ENCODE results near the gene NDUFB6. TPM values are rescaled to one million over a fixed set of nuclear protein-coding genes. Genes with fewer than 3 reads are reported as not detected.
A peak's percentile ranks its signal among the peaks of the same experiment; 100 is the strongest.

The NDUFB6 gene
- total RNA-seq, 1 donor from 2014 or later, result 43.9 TPM

DNA sequence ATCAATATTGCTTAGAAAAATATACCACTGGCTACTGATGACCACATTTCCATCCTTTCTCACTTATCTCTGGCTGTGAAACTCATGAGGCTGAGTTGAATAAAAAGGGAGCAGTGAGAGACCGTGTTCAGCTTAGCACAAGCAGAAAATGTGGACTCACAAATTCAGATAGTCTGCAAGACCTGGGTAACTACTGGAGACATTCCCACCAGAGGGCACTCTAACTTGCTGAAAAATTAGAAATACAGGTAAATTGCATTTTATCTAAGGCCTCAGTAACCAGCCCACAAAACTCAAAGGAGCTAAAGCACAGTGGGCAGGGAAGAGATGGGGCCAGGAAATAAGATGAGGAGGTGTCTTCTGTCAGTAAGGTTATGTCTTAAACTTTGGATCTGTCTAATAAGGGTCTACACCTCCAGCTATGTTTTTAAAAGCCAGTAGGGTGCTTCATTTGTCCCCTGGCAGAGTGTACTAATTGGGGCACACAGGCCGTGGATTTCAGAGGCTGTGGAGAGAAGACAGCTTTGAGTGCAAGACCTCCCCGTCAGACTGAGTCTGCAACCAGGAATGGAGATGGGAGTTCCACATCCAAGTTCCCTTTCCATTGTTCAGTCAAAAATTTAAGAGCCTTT lies 8.7 kb upstream of the NDUFB6 start:
- H3K36me3 Mint-ChIP-seq (ENCODE audit: low read depth), result no peaks in the 10 kb centered on the region
- no peaks in the 10 kb centered on the region for H3K9me3 Mint-ChIP-seq
- peaks cover 27% of the 10 kb centered on the region for H3K27me3 Mint-ChIP-seq (ENCODE audit: low read depth)
- no peak overlapping the region for H3K4me3 Mint-ChIP-seq (ENCODE audit: low read depth)
- peaks cover 5% of the 10 kb centered on the region for H3K4me1 Mint-ChIP-seq (ENCODE audit: low read depth)
- H3K27ac Mint-ChIP-seq, result no peak overlapping the region
- no peak for DNase-seq (ENCODE audit: low spot score)
- intact Hi-C loops (cut with micrococcal nuclease), result loop anchor here (2.0 to 5.0 kb wide), 2 partner anchors 39 to 387 kb away; no protein-coding TSS in a partner anchor

- no peaks in the 10 kb centered on the region for H3K9me3 Mint-ChIP-seq
- H3K27ac Mint-ChIP-seq, result no peak overlapping the region
- H3K36me3 Mint-ChIP-seq (ENCODE audit: low read depth), result no peaks in the 10 kb centered on the region
- intact Hi-C loops (cut with micrococcal nuclease), result loop anchor here (2.0 to 5.0 kb wide), 2 partner anchors 38 to 388 kb away; no protein-coding TSS in a partner anchor
- peaks cover 7% of the 10 kb centered on the region for H3K4me1 Mint-ChIP-seq (ENCODE audit: low read depth)
- peaks cover 26% of the 10 kb centered on the region for H3K27me3 Mint-ChIP-seq (ENCODE audit: low read depth)
- no peak overlapping the region for H3K4me3 Mint-ChIP-seq (ENCODE audit: low read depth)
- no peak for DNase-seq (ENCODE audit: low spot score)
Observed at GRCh38 chr9:32580631-32581300, 7.8 kb upstream of the NDUFB6 start.

DNA sequence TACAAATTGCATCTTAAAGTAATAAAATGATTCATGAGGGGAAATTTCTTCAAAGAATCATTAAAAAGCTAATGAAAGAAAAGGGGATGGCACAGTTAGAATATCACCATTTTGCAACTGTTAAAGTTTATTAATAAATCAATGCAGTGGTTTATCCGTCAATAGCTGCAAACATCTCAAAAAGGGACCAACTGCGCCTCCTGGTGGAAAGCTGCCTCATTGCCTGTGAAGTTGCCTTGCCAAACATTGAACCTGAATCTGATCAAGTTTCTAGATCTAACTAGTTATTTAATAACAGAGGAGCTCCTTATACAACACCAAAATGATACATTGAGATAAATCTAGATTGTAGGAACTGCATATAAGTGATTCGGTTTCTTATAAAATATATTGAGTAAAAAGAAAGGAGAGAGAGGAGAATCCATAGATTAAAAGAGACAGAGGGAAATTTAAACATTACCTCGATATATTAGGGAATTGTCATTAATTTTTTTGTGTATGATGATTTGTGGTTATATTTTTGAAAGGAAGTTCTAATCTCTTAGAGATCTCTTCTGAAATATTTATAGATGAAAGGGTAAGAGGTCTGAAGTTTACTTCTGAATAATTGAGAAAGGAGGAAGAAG lies 6.9 kb upstream of the NDUFB6 start:
- Mint-ChIP-seq H3K4me1 (ENCODE audit: low read depth) (peaks cover 7% of the 10 kb centered on the region), H3K4me3 (ENCODE audit: low read depth) (no peak overlapping the region), H3K9me3 (no peaks in the 10 kb centered on the region), H3K36me3 (ENCODE audit: low read depth) (no peaks in the 10 kb centered on the region), H3K27me3 (ENCODE audit: low read depth) (peaks cover 23% of the 10 kb centered on the region), H3K27ac (no peak overlapping the region)
- intact Hi-C loops (cut with micrococcal nuclease), result loop anchor here (1.0 to 5.0 kb wide), 3 partner anchors 38 to 389 kb away; no protein-coding TSS in a partner anchor
- peak; percentile 53 for DNase-seq (ENCODE audit: low spot score)

DNA sequence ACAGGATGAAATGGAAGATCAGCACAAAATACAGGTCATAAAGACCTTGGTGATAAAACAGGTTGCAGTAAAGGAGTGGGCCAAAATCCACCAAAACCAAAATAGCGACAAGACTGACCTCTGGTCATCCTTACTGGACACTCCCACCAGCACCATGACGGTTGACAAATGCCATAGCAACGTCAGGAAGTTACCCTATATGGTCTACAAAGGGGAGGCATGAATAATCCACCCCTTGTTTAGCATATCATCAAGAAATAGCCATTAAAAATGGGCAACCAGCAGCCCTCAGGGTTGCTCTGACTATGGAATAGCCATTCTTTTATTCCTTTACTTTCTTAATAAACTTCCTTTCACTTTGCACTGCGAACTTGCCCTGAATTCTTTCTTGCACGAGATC lies 6.0 kb upstream of the NDUFB6 start:
- DNase-seq (ENCODE audit: low spot score), result no peak
- Mint-ChIP-seq H3K27ac (no peak overlapping the region), H3K27me3 (ENCODE audit: low read depth) (peaks cover 21% of the 10 kb centered on the region), H3K4me3 (ENCODE audit: low read depth) (no peak overlapping the region), H3K9me3 (no peaks in the 10 kb centered on the region), H3K36me3 (ENCODE audit: low read depth) (no peaks in the 10 kb centered on the region), H3K4me1 (ENCODE audit: low read depth) (peaks cover 7% of the 10 kb centered on the region)
- intact Hi-C loops (cut with micrococcal nuclease), result loop anchor here (1.0 kb wide), 1 partner anchor 200 kb away; no protein-coding TSS in a partner anchor

- H3K4me3 Mint-ChIP-seq (ENCODE audit: low read depth), result no peak overlapping the region
- peaks cover 21% of the 10 kb centered on the region for H3K27me3 Mint-ChIP-seq (ENCODE audit: low read depth)
- intact Hi-C loops (cut with micrococcal nuclease), result no loop called here
- H3K9me3 Mint-ChIP-seq, result no peaks in the 10 kb centered on the region
- no peak for DNase-seq (ENCODE audit: low spot score)
- H3K27ac Mint-ChIP-seq, result no peak overlapping the region
- H3K36me3 Mint-ChIP-seq (ENCODE audit: low read depth), result no peaks in the 10 kb centered on the region
- peaks cover 14% of the 10 kb centered on the region for H3K4me1 Mint-ChIP-seq (ENCODE audit: low read depth)
Observed at GRCh38 chr9:32577316-32577715, 4.4 kb upstream of the NDUFB6 start.

DNA sequence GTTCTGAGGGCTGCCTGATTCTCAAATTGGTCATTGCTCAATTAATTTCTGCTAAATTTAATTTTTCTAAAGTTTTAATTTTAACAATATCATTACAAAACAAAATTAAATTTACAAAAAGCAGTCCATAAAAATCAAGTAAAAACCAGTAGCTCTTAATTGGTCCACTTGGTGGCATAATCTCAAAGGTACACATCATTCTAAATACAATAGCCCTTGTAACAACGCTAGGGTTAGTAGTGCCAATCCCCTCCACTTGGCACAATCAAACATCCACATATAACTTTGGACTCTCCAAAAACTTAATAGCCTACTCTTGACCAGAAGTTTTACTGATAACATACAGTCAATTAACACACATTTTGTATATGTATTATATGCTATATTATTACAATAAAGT lies 1.9 kb upstream of the NDUFB6 start:
- Mint-ChIP-seq H3K27ac (no peak overlapping the region), H3K36me3 (ENCODE audit: low read depth) (peaks cover 5% of the 10 kb centered on the region), H3K4me3 (ENCODE audit: low read depth) (no peak overlapping the region), H3K9me3 (no peaks in the 10 kb centered on the region), H3K4me1 (ENCODE audit: low read depth) (peaks cover 22% of the 10 kb centered on the region), H3K27me3 (ENCODE audit: low read depth) (peaks cover 12% of the 10 kb centered on the region)
- intact Hi-C loops (cut with micrococcal nuclease), result no loop called here
- no peak for DNase-seq (ENCODE audit: low spot score)

DNA sequence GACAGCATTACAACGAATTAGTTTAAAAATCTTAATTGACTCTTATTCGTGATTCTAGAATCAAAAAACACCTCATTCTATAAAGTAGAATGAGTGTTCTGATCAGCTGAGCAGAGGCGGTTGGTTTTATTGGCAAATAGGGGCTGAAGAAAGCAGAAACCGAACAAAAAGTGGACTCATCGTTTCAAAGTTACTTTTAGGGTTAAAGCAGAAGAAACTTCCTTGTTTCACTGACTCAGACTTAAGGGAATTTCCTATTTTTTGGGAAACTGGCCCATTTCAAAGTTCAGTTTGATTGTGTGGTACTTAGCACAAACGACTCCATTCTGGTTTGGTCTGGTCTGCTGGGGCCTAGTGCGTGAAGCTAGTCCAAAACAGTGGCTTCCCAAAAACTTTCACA lies 862 bp upstream of the NDUFB6 start:
- no peaks in the 10 kb centered on the region for H3K9me3 Mint-ChIP-seq
- peak overlapping the region; percentile 97 for H3K27ac Mint-ChIP-seq
- no peak for DNase-seq (ENCODE audit: low spot score)
- H3K4me3 Mint-ChIP-seq (ENCODE audit: low read depth), result peak overlapping the region; percentile 97
- H3K27me3 Mint-ChIP-seq (ENCODE audit: low read depth), result peaks cover 11% of the 10 kb centered on the region
- peaks cover 23% of the 10 kb centered on the region for H3K4me1 Mint-ChIP-seq (ENCODE audit: low read depth)
- peaks cover 6% of the 10 kb centered on the region for H3K36me3 Mint-ChIP-seq (ENCODE audit: low read depth)
- intact Hi-C loops (cut with micrococcal nuclease), result no loop called here

DNA sequence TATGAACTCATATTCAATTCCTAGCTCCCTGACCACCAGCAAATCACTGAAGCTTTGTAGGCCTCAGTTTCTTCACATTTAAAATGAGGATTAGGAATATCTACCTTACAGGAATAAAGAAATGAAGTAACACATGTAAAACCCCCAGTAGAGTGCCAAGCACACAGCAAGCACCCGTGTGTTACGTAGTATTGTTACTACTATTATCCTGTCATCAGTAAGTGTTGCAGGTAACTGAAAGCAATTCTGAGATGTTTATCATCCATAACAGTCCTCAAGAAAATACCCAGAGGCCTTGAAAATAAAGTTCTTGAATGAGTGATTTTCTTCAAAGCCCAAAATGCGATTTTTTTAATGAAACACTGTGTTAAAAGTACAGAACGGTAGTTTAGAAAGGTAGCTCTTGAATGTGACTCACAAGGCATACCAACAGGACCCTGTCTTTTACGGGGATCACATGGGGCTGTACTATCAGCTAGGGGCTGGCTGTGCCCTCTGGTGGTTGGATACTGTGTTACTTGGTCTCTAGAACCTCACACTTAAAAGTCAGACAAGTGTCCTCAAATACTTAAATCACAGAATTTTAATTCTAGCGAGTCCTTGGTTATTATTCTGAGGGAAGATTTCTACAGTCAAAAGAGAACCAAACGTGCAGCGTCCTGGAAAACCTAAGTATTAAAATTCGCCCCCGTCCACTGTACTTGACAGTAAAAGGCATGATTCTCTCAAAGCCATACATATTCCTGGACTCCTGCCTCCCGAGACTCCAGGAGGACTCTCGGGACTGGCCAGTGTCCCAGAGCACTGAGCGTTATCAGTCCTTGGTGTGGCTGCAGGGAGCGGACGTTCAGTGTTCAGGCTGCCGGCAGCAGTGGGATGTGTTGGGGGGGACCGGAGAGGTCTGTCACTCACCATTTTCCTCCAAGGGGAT lies 725 bp downstream of the NDUFB6 start:
- Mint-ChIP-seq H3K27me3 (ENCODE audit: low read depth) (peaks cover 4% of the 10 kb centered on the region), H3K9me3 (no peaks in the 10 kb centered on the region), H3K4me3 (ENCODE audit: low read depth) (peak overlapping the region; percentile 97), H3K27ac (peak overlapping the region; percentile 97), H3K4me1 (ENCODE audit: low read depth) (peaks cover 23% of the 10 kb centered on the region), H3K36me3 (ENCODE audit: low read depth) (peaks cover 17% of the 10 kb centered on the region)
- intact Hi-C loops (cut with micrococcal nuclease), result loop anchor here (1.0 kb wide), 5 partner anchors 16 to 193 kb away; partner anchors contain the start of genes ACO1 and RIGI
- DNase-seq (ENCODE audit: low spot score), result peak; percentile 64

DNA sequence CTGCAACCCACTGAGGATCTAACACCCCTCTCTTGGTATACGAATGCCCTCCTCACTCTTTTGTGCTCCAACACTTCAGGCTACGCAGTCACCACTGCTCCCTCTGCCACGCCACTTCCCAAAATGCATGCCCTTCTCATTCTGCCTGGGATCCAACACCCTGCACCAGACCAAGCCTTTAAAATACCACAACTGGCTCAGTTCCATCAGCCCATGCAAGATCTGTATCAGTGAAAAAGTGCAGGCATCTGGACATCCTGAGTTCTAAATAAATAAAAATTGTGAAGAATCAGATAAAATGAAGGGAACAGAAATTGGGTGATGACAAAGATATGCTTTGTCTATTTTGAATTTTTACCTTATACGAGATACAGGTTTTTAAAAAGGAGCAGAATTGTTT lies 2.7 kb downstream of the NDUFB6 start:
- DNase-seq (ENCODE audit: low spot score), result no peak
- Mint-ChIP-seq H3K4me3 (ENCODE audit: low read depth) (no peak overlapping the region), H3K36me3 (ENCODE audit: low read depth) (peaks cover 27% of the 10 kb centered on the region), H3K9me3 (no peaks in the 10 kb centered on the region), H3K4me1 (ENCODE audit: low read depth) (peaks cover 24% of the 10 kb centered on the region), H3K27ac (no peak overlapping the region), H3K27me3 (ENCODE audit: low read depth) (no peaks in the 10 kb centered on the region)
- intact Hi-C loops (cut with micrococcal nuclease), result no loop called here

- intact Hi-C loops (cut with micrococcal nuclease), result no loop called here
- no peaks in the 10 kb centered on the region for H3K9me3 Mint-ChIP-seq
- H3K27me3 Mint-ChIP-seq (ENCODE audit: low read depth), result no peaks in the 10 kb centered on the region
- H3K4me3 Mint-ChIP-seq (ENCODE audit: low read depth), result no peak overlapping the region
- H3K4me1 Mint-ChIP-seq (ENCODE audit: low read depth), result peaks cover 13% of the 10 kb centered on the region
- no peak for DNase-seq (ENCODE audit: low spot score)
- H3K36me3 Mint-ChIP-seq (ENCODE audit: low read depth), result peaks cover 43% of the 10 kb centered on the region
- no peak overlapping the region for H3K27ac Mint-ChIP-seq
Observed at GRCh38 chr9:32566770-32567169, 6.2 kb downstream of the NDUFB6 start.

GRCh38 chr9:32565967-32566366 lies 7.0 kb downstream of the NDUFB6 start:
- intact Hi-C loops (cut with micrococcal nuclease), result no loop called here
- H3K4me3 Mint-ChIP-seq (ENCODE audit: low read depth), result no peak overlapping the region
- H3K4me1 Mint-ChIP-seq (ENCODE audit: low read depth), result peaks cover 9% of the 10 kb centered on the region
- peaks cover 44% of the 10 kb centered on the region for H3K36me3 Mint-ChIP-seq (ENCODE audit: low read depth)
- DNase-seq (ENCODE audit: low spot score), result no peak
- no peaks in the 10 kb centered on the region for H3K9me3 Mint-ChIP-seq
- no peaks in the 10 kb centered on the region for H3K27me3 Mint-ChIP-seq (ENCODE audit: low read depth)
- no peak overlapping the region for H3K27ac Mint-ChIP-seq

DNA sequence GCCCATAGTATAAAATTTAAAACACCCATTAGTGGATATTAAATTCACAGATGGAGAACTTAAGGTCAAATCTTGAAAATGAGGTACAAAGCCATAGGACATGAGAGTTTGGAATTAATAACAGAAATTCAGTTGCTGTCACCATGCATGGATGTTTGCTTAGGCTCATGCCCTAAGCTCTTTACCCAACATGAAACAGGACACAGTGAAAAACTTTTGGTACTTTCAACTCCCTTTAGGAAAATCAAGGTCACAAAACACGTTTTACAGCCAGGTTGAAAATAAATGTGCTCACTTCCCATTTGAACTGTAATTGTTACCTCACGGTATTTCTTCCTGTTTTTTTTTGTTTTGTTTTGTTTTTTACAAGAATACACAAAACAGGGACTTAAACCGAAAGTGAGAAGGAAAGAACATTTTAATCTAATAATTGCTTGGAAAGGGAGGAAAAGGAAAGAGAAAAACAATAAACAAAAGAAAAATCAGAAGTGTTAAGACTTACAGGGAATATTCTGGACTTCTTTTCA lies 14.5 kb downstream of the NDUFB6 start:
- Mint-ChIP-seq H3K9me3 (no peaks in the 10 kb centered on the region), H3K4me3 (ENCODE audit: low read depth) (no peak overlapping the region), H3K27me3 (ENCODE audit: low read depth) (no peaks in the 10 kb centered on the region), H3K36me3 (ENCODE audit: low read depth) (peaks cover 13% of the 10 kb centered on the region), H3K27ac (no peak overlapping the region), H3K4me1 (ENCODE audit: low read depth) (peaks cover 6% of the 10 kb centered on the region)
- DNase-seq (ENCODE audit: low spot score), result no peak
- intact Hi-C loops (cut with micrococcal nuclease), result no loop called here
